Stimulated activated CD8-positive, alpha-beta memory T cell treated with anti-CD3 and anti-CD28 coated beads, Interleukin-4, amount 100 ng/mL, for 4 hours (primary cell): ENCODE measurements around the gene RASGRP1.
A peak's percentile ranks its signal among the peaks of the same experiment; 100 is the strongest.
"Not testable (repeated sequence)": the region's sequence is repeated elsewhere in the genome, so short reads cannot be mapped to it uniquely, and the experiment has no call there.

Source experiments
- DNase-seq, 2 donors: peaks; one replicate each; pipeline ENCODE4 v3.0.0-alpha.2; 2020; ENCODE audit warnings: low read depth in 2 of 2, low spot score in 1 of 2

Gene RASGRP1

GRCh38 chr15:38564557-38565286 lies at the start of gene RASGRP1:
Gene RASGRP1 (minus strand): TSS chr15:38564814. CDS start chr15:38564628, 186 bp downstream.
- peak; percentile 56 to 75 for DNase-seq

- DNase-seq, result no peak
Measured at GRCh38 chr15:38613085-38613484, 48.5 kb upstream of the RASGRP1 start.

GRCh38 chr15:38612159-38612863 lies 47.7 kb upstream of the RASGRP1 start:
- DNase-seq, result peak in 1 of 2 donors; percentile 7

GRCh38 chr15:38611228-38611627 lies 46.6 kb upstream of the RASGRP1 start:
- peak in 1 of 2 donors; percentile 9 for DNase-seq

GRCh38 chr15:38610748-38611147 lies 46.1 kb upstream of the RASGRP1 start:
- DNase-seq, result no peak

GRCh38 chr15:38609097-38609738 lies 44.6 kb upstream of the RASGRP1 start:
- DNase-seq, result no peak

GRCh38 chr15:38608682-38609081 lies 44.1 kb upstream of the RASGRP1 start:
- no peak for DNase-seq

GRCh38 chr15:38605744-38606143 lies 41.1 kb upstream of the RASGRP1 start:
- DNase-seq, result no peak

- DNase-seq, result no peak
Measured at GRCh38 chr15:38603672-38604071, 39.1 kb upstream of the RASGRP1 start.

GRCh38 chr15:38602910-38603670 lies 38.5 kb upstream of the RASGRP1 start:
- DNase-seq, result no peak

GRCh38 chr15:38600236-38600635 lies 35.6 kb upstream of the RASGRP1 start:
- no peak for DNase-seq

- no peak for DNase-seq
Measured at GRCh38 chr15:38598749-38599148, 34.1 kb upstream of the RASGRP1 start.

- DNase-seq, result no peak
Measured at GRCh38 chr15:38597219-38597800, 32.7 kb upstream of the RASGRP1 start.

- no peak for DNase-seq
Measured at GRCh38 chr15:38593524-38593923, 28.9 kb upstream of the RASGRP1 start.

GRCh38 chr15:38589502-38589901 lies 24.9 kb upstream of the RASGRP1 start:
- DNase-seq, result no peak

- no peak for DNase-seq
Measured at GRCh38 chr15:38588672-38589071, 24.1 kb upstream of the RASGRP1 start.

GRCh38 chr15:38587214-38587613 lies 22.6 kb upstream of the RASGRP1 start:
- DNase-seq, result no peak

GRCh38 chr15:38586005-38586404 lies 21.4 kb upstream of the RASGRP1 start:
- not testable (repeated sequence) for DNase-seq

GRCh38 chr15:38578626-38579025 lies 14.0 kb upstream of the RASGRP1 start:
- no peak for DNase-seq

- DNase-seq, result no peak
Measured at GRCh38 chr15:38577424-38577987, 12.9 kb upstream of the RASGRP1 start.

- no peak for DNase-seq
Measured at GRCh38 chr15:38576837-38577236, 12.2 kb upstream of the RASGRP1 start.
